ENCODE results near the gene ANKLE2. TPM values are rescaled to one million over a fixed set of nuclear protein-coding genes. Genes with fewer than 3 reads are reported as not detected.

ANKLE2 gene
- polyA plus RNA-seq, 1 donor (not counting 4 experiments of a cell fraction or from before 2014, with no cell fraction given) = 109 TPM

DNA sequence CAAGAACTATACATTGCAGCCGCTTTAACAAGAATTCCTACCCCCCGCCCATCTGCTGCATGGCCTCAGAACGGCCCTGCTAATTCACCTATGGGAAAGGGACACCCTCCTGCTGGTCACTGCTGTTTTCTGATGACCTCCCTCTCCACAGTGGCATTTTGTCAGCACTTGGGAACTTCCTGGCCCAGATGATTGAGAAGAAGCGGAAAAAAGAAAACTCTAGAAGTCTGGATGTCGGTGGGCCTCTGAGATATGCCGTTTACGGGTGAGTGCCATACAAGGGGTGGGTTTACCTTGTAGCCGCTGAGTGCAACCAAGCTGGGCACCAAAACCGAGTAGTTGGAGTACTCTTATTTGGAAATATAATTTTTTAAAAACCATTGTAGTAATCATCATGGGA is 71.5 kb downstream of the ANKLE2 start:
- peaks cover 1 to 7% of the 10 kb centered on the region in 2 experiments for H3K36me3 ChIP-seq (ENCODE audit: control insufficient read depth in 2 of 2, extremely low read depth in 1 of 2, insufficient read depth in 2 of 2, low read length in 2 of 2)
- H3K27ac ChIP-seq (ENCODE audit: control insufficient read depth, insufficient read depth, low read length) = no peak overlapping the region
- no peak overlapping the region for H3K4me3 ChIP-seq (ENCODE audit: control insufficient read depth in 2 of 3, extremely low read depth in 1 of 3, insufficient read depth in 2 of 3, low read depth in 1 of 3, low read length in 3 of 3)
- peaks cover 15% of the 10 kb centered on the region for H3K79me2 ChIP-seq (ENCODE audit: control insufficient read depth, insufficient read depth, low read length)
- no peaks in the 10 kb centered on the region for H3K9me3 ChIP-seq (ENCODE audit: control insufficient read depth, low read depth, low read length)
- no peak for DNase-seq (ENCODE audit: low read depth, low spot score)
- no peak for FAIRE-seq
- no peaks in the 10 kb centered on the region for H3K4me1 ChIP-seq (ENCODE audit: control insufficient read depth, extremely low read depth, insufficient read depth, low read length)
- H4K20me1 ChIP-seq (ENCODE audit: control insufficient read depth, extremely low read depth, insufficient read depth, low read length) = no peaks in the 10 kb centered on the region
- H3K9ac ChIP-seq (ENCODE audit: control insufficient read depth, extremely low read depth, insufficient read depth, low read length) = no peak overlapping the region
- no peak overlapping the region for H3K4me2 ChIP-seq (ENCODE audit: control insufficient read depth, extremely low read depth, insufficient read depth, low read depth, low read length)
- no peak overlapping the region for H2AFZ ChIP-seq (ENCODE audit: control insufficient read depth, low read length)
- peaks cover 3% of the 10 kb centered on the region for H3K9me1 ChIP-seq (ENCODE audit: control insufficient read depth, extremely low read depth, insufficient read depth, low read length)
- dilution Hi-C loops (cut with MboI; ENCODE audit: extremely low pct_ligation_motif_present, low sequenced_read_pairs) = no loop called here
- no peaks in the 10 kb centered on the region for H3K27me3 ChIP-seq (ENCODE audit: control insufficient read depth, extremely low read depth, insufficient read depth, low read length)
- TF ChIP-seq, protein P1, sequence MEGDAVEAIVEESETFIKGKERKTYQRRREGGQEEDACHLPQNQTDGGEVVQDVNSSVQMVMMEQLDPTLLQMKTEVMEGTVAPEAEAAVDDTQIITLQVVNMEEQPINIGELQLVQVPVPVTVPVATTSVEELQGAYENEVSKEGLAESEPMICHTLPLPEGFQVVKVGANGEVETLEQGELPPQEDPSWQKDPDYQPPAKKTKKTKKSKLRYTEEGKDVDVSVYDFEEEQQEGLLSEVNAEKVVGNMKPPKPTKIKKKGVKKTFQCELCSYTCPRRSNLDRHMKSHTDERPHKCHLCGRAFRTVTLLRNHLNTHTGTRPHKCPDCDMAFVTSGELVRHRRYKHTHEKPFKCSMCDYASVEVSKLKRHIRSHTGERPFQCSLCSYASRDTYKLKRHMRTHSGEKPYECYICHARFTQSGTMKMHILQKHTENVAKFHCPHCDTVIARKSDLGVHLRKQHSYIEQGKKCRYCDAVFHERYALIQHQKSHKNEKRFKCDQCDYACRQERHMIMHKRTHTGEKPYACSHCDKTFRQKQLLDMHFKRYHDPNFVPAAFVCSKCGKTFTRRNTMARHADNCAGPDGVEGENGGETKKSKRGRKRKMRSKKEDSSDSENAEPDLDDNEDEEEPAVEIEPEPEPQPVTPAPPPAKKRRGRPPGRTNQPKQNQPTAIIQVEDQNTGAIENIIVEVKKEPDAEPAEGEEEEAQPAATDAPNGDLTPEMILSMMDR (optimal IDR thresholded peaks at IDR 0.05 in 1 of 3, IDR thresholded peaks at IDR 0.05 in 1 of 3, conservative IDR thresholded peaks at IDR 0.05 in 1 of 3; ENCODE audit: extremely low read depth in 1 of 3, insufficient read depth in 2 of 3, low read length in 3 of 3) = no peak
- no peak for TF ChIP-seq EZH2 (IDR thresholded peaks at IDR 0.05; ENCODE audit: low read length)

- dilution Hi-C loops (cut with MboI; ENCODE audit: extremely low pct_ligation_motif_present, low sequenced_read_pairs) = no loop called here
- FAIRE-seq = no peak
- Histone ChIP-seq H2AFZ (ENCODE audit: control insufficient read depth, low read length) (no peak overlapping the region), H3K9me1 (ENCODE audit: control insufficient read depth, extremely low read depth, insufficient read depth, low read length) (peaks cover 3% of the 10 kb centered on the region), H3K4me2 (ENCODE audit: control insufficient read depth, extremely low read depth, insufficient read depth, low read depth, low read length) (no peak overlapping the region), H3K4me1 (ENCODE audit: control insufficient read depth, extremely low read depth, insufficient read depth, low read length) (no peaks in the 10 kb centered on the region), H3K36me3 (ENCODE audit: control insufficient read depth in 2 of 2, extremely low read depth in 1 of 2, insufficient read depth in 2 of 2, low read length in 2 of 2) (peaks cover 1 to 7% of the 10 kb centered on the region in 2 experiments), H3K9ac (ENCODE audit: control insufficient read depth, extremely low read depth, insufficient read depth, low read length) (no peak overlapping the region), H3K4me3 (ENCODE audit: control insufficient read depth in 2 of 3, extremely low read depth in 1 of 3, insufficient read depth in 2 of 3, low read depth in 1 of 3, low read length in 3 of 3) (peak overlapping the region in 1 of 3 experiments; percentile 2), H3K27ac (ENCODE audit: control insufficient read depth, insufficient read depth, low read length) (no peak overlapping the region), H3K79me2 (ENCODE audit: control insufficient read depth, insufficient read depth, low read length) (peaks cover 19% of the 10 kb centered on the region), H3K9me3 (ENCODE audit: control insufficient read depth, low read depth, low read length) (no peaks in the 10 kb centered on the region), H3K27me3 (ENCODE audit: control insufficient read depth, extremely low read depth, insufficient read depth, low read length) (no peaks in the 10 kb centered on the region), H4K20me1 (ENCODE audit: control insufficient read depth, extremely low read depth, insufficient read depth, low read length) (no peaks in the 10 kb centered on the region)
- TF ChIP-seq, protein P1 (optimal IDR thresholded peaks at IDR 0.05 in 1 of 3, IDR thresholded peaks at IDR 0.05 in 1 of 3, conservative IDR thresholded peaks at IDR 0.05 in 1 of 3; ENCODE audit: extremely low read depth in 1 of 3, insufficient read depth in 2 of 3, low read length in 3 of 3) = no peak
- TF ChIP-seq EZH2 (IDR thresholded peaks at IDR 0.05; ENCODE audit: low read length) = no peak
- no peak for DNase-seq (ENCODE audit: low read depth, low spot score)
Measured at GRCh38 chr12:132689227-132689626, 72.4 kb downstream of the ANKLE2 start.

Measured in keratinocyte (primary cell).